Neutrophil (primary cell): ENCODE measurements around the gene CUTC.

Experiments used
- H3K27ac ChIP-seq: fragments of 200-600 bp; sonication (generic); 2 replicates; pipeline ENCODE4 v1.5.1; 2016; ENCODE audit warnings: mild to moderate bottlenecking, moderate library complexity
- H3K27me3 ChIP-seq: fragments of 200-600 bp; sonication (generic); 2 replicates; pipeline ENCODE4 v1.6.0; 2016; ENCODE audit warnings: mild to moderate bottlenecking
- H3K36me3 ChIP-seq: fragments of 200-600 bp; sonication (generic); 2 replicates; pipeline ENCODE4 v1.5.1; 2017
- H3K4me1 ChIP-seq, 2 experiments: fragments of 200-600 bp in 1 of 2; sonication (generic) in 1 of 2; 1 replicate in 1 of 2; 2 replicates in 1 of 2; pipeline versions ENCODE4 v1.5.1 to v1.6.1; 2013 to 2016; ENCODE audit warnings: low read depth in 1 of 2, low read length in 1 of 2, mild to moderate bottlenecking in 1 of 2, moderate library complexity in 1 of 2; ENCODE audit not compliant: control insufficient read depth in 1 of 2, insufficient read depth in 1 of 2
- H3K4me3 ChIP-seq, 2 experiments: fragments of 200-600 bp in 1 of 2; sonication (generic) in 1 of 2; 1 replicate in 1 of 2; 2 replicates in 1 of 2; pipeline ENCODE4 v1.5.1; 2013 to 2016; ENCODE audit warnings: low read depth in 1 of 2, low read length in 1 of 2, mild to moderate bottlenecking in 1 of 2, moderate library complexity in 1 of 2
- H3K9me3 ChIP-seq: fragments of 200-600 bp; sonication (generic); 2 replicates; pipeline ENCODE4 v1.5.1; 2016
- TF ChIP-seq, protein P1 (sequence below): fragments of 200-600 bp; sonication (generic); IDR thresholded peaks from 2 replicates; pipeline ENCODE4 v1.5.1; 2016; ENCODE audit warnings: antibody characterized with exemption

CUTC gene, protein sequence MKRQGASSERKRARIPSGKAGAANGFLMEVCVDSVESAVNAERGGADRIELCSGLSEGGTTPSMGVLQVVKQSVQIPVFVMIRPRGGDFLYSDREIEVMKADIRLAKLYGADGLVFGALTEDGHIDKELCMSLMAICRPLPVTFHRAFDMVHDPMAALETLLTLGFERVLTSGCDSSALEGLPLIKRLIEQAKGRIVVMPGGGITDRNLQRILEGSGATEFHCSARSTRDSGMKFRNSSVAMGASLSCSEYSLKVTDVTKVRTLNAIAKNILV

DNA sequence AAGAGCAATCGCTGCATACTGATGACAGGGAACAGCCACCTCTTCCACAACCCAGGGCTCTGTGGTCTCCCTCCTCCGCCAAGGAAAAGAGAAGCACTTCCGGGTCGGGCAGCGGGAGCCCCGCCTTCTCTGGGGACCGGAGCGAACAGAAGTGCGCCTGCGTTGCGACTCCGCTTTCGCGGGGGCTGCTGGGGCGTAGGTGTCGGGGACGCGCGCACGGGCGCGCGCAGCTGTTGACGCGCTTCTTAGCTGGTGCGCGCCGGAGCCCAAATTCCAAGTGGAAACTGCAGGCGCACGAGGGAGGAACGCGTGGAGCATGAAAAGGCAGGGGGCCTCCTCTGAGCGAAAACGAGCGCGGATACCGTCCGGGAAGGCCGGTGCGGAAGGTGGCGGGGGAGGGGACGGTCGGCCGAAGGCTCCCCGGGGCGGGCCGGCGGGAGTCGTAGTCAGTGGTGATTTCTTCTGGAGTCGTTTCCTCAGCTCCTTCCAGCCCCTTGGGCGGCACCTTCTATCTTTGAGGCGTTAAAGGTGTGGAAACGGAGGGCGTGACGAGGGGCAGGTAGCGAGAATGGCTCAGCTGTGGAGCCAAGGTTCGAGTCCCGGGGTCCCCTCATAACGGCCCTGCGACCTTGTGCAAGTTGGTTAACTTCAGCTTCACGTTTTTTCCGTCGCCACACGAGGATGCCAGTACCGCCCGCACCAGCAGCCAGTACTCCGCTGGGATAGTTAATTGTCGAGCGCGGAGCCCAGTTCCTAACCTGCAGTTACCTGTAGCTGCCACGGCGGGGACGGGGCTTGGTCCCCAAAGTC is at the start of gene CUTC, which contains the start of gene COX15:
Gene CUTC, plus strand, starts transcription at position 202 of the 810 bp plus-strand sequence. Its CDS starts 115 bp downstream, at position 317.
Gene COX15, minus strand, starts transcription at position 95 of the 810 bp plus-strand sequence. Its CDS starts 78 bp downstream, at position 17.
- Histone ChIP-seq H3K36me3 (peaks cover 30% of the 10 kb centered on the region), H3K27ac (peak within 1 kb of the TSS; percentile 92)
- TF ChIP-seq, protein P1, sequence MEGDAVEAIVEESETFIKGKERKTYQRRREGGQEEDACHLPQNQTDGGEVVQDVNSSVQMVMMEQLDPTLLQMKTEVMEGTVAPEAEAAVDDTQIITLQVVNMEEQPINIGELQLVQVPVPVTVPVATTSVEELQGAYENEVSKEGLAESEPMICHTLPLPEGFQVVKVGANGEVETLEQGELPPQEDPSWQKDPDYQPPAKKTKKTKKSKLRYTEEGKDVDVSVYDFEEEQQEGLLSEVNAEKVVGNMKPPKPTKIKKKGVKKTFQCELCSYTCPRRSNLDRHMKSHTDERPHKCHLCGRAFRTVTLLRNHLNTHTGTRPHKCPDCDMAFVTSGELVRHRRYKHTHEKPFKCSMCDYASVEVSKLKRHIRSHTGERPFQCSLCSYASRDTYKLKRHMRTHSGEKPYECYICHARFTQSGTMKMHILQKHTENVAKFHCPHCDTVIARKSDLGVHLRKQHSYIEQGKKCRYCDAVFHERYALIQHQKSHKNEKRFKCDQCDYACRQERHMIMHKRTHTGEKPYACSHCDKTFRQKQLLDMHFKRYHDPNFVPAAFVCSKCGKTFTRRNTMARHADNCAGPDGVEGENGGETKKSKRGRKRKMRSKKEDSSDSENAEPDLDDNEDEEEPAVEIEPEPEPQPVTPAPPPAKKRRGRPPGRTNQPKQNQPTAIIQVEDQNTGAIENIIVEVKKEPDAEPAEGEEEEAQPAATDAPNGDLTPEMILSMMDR: peak; percentile 80

DNA sequence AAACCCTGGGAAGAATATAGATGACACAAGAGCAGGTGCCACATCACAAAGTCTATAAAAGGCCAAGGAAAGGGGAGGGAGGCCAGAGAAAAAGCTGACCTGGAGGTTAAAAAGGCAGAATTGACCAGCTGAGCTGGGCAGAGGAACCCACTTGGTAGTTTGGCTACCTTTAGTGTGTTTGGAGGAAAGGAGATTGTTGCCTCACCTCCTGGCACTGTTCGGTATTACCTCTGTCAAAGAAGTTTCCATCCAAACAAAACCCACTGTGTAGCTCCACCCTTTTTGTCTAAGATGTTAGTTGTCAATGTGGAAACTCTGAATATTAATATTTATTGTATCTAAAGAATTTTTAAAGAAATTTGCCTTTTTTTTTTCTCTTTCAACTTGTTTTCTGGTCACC is 49.3 kb upstream of the CUTC start:
- peaks cover 18% of the 10 kb centered on the region in 2 experiments for H3K4me1 ChIP-seq
- H3K27ac ChIP-seq: no peak overlapping the region
- TF ChIP-seq, protein P1: no peak
- no peaks in the 10 kb centered on the region for H3K27me3 ChIP-seq
- no peaks in the 10 kb centered on the region for H3K9me3 ChIP-seq
- H3K4me3 ChIP-seq: no peak overlapping the region
- H3K36me3 ChIP-seq: peaks cover 23% of the 10 kb centered on the region

More for the DNA sequence above, at the start of gene CUTC, which contains the start of gene COX15:
- Histone ChIP-seq H3K9me3 (no peaks in the 10 kb centered on the region), H3K27me3 (no peaks in the 10 kb centered on the region), H3K4me1 (peaks cover 27 to 29% of the 10 kb centered on the region in 2 experiments), H3K4me3 (peak within 1 kb of the TSS; percentile 77 to 86)

DNA sequence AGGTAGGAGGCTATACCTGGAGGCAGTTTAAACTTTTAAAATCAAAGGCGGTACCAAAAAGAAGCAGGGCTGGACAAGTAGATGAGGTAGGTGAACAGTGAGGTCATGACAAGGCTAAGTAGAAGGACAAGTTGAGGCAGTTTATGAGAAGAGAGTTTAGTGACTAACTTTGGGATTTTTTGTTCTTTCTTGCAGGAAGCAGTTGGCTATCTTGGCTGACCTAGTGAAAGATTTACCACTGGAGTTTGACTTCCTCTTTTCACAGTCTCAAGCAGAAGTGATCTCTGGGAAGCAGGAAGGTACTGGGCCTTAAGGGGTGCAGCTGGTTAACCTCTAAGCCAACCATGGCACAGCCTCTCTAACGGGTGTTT is 46.5 kb upstream of the CUTC start:
- H3K4me3 ChIP-seq: no peak overlapping the region
- peak overlapping the region; percentile 79 for H3K27ac ChIP-seq
- H3K9me3 ChIP-seq: no peaks in the 10 kb centered on the region
- H3K27me3 ChIP-seq: no peaks in the 10 kb centered on the region
- peaks cover 18% of the 10 kb centered on the region in 2 experiments for H3K4me1 ChIP-seq
- peaks cover 7% of the 10 kb centered on the region for H3K36me3 ChIP-seq
- TF ChIP-seq, protein P1: no peak

DNA sequence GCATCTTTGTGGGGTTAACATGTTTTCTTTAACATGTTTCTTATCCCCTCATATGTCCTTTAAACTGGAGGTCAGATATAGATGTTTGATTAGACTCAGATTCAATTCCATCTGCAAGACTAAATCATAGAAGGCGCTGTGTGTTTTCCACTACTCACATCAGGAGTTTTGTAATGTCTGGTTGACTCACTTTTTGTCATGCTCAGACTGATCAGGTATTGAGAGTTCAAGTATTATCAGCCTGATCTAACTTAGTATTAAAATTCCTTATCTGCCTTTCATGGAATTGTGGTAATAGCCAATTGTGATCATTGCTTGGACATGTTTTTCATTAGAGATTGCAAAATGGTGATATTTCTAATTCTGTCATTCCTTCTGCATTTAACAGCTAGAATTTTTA is 42.6 kb upstream of the CUTC start:
- Histone ChIP-seq H3K27ac (no peak overlapping the region), H3K27me3 (no peaks in the 10 kb centered on the region), H3K36me3 (peaks cover 30% of the 10 kb centered on the region), H3K9me3 (no peaks in the 10 kb centered on the region), H3K4me3 (no peak overlapping the region), H3K4me1 (peaks cover 18% of the 10 kb centered on the region in 2 experiments)
- TF ChIP-seq, protein P1: no peak

DNA sequence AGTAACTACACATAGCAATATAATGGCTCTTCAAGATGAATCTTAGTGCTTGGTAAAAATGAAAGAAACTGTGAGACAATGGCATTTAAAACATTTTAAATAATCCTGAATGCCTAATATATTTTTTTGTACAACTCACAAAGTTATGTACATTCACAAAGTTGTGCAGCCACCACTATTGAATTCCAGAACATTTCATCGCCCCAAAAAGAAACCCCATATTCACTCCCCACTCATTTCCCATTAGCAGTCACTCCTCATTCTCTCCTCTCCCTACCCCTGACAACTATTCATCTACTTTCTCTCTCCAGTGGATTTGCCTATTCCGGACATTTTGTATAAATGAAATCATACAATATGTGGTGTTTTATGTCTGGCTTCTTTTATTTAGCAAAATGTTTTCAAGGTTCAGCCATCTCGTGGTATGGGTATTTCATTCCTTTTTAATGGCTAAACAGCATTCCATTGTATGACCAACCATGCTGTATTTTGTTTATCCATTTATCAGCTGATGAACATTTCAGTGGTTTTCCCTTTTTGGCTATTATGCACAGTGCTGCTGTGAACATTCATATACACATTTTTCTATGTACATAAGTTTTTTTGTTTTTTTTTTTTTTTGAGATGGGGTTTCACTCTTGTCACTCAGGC is 38.0 kb upstream of the CUTC start:
- Histone ChIP-seq H3K4me3 (no peak overlapping the region), H3K27ac (no peak overlapping the region), H3K27me3 (no peaks in the 10 kb centered on the region), H3K9me3 (no peaks in the 10 kb centered on the region), H3K4me1 (no peaks in the 10 kb centered on the region), H3K36me3 (peaks cover 64% of the 10 kb centered on the region)
- TF ChIP-seq, protein P1: no peak
